Left renal cortex interstitium (tissue), 4 donors: ENCODE data around the gene ADGRG7. TPM values are rescaled to one million over a fixed set of nuclear protein-coding genes. Genes with fewer than 3 reads are reported as not detected.

Experiments used
- DNase-seq, 4 donors: peaks; one replicate each; pipeline ENCODE4 v3.0.0-alpha.2; 2013; ENCODE audit warnings: low read depth in 4 of 4, low spot score in 2 of 4, missing footprints in 1 of 4
- polyA plus RNA-seq, 4 donors: library from polyadenylated mRNA; unstranded; fragments of 120-200 nt; gene quantifications; one replicate each; pipeline ENCODE4 v1.2.1, GENCODE V29; 2013; ENCODE audit not compliant: insufficient read length in 4 of 4

Gene ADGRG7
- polyA plus RNA-seq, 4 donors: 0.05 to 0.25 (median 0.07) TPM

DNA sequence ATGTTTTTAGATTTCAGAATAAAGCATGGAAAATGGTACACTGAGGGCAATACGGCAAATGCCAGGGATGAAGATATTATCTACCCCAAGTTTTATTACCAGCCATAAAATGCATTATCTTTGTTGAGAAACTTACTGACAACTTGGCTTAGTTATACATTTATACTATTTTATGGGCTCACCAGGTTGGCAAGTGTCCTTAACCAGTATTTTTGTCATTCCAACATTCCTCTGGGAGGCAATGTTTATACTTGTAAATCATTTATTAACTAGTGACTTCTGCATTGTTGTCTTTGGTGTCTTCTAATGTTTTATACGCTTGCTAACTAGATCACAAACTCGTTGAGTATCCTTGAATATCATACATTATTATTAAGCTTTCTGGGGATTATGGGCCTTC is 18.0 kb upstream of the ADGRG7 start:
- DNase-seq: no peak

DNA sequence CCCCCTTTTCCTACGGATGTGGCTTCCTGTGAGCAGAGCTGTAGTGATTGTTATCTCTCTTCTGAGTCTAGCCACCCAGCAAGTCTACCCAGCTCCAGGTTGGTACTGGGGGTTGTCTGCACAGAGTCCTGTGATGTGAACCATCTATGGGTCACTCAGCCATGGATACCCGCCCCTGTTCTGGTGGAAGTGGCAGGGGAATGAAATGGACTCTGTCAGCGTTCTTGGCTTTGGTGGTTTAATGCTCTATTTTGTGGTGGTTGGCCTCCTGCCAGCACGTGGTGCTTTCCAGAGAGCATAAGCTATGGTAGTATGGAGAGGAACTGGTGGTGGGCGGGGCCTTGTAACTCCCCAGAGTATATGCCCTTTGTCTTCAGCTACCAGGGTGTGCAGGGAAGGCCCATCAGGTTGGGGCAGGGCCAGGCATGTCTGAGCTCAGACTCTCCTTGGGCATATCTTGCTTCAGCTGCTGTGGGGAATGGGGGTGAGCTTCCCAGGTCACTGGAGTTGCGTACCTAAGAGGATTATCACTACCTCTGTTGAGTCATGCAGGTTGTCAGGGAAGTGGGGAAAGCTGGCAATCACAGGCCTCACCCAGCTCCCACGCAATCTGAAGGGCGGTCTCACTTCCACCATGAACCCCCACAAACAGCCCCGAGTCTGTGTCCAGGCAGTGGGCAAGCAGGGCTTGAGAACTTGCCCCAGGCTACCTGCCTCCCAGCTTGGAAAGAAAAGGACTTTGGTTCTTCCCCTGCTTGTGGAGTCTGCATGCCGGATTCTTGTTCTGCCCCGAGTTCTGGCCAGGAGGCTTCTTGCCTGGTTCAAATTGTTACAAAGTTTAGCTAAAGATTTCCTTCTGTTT is 9.0 kb upstream of the ADGRG7 start:
- no peak for DNase-seq

DNA sequence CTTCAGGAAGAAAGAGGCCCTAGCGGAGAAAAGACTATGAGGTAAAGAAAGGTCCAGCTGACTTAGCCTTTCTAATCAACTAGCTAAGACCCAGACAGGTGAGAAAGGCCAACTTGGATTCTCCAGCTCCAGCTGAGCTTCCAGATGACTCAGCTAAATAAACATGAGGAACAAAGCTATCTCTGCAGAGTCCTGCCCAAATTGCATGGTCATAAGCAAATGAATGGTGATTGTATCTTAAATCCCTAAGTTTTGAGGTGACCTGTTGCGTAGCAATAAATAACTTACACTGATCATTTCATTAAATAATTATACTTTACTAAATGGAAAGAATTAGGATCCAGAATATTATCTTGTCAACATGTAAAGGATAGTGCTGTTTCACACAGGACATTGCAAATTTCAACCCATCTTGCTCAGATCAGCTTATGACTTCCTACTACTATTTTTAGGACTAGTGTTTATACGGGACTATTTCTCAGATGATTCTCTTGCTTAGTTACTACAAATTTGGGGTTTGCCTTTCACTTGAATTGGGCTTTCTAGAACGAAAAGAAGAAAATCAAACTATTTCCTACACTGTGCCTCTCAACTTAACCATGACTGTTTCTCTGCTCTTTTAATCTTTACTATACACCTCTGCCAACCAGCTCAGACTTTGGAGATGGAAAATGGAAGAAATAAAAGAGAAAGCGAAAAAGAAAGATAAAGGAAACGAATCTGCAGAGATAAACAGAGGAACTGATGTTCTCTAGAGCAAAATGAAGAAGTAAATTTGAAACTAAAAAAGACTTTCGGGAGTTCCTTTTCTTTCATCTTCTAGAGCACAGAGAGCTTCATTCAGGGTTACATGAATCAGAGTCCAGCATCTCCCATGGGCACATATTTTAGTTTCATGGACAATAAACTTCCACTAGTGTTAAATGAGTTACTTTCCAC is 6.6 kb upstream of the ADGRG7 start:
- no peak for DNase-seq

DNA sequence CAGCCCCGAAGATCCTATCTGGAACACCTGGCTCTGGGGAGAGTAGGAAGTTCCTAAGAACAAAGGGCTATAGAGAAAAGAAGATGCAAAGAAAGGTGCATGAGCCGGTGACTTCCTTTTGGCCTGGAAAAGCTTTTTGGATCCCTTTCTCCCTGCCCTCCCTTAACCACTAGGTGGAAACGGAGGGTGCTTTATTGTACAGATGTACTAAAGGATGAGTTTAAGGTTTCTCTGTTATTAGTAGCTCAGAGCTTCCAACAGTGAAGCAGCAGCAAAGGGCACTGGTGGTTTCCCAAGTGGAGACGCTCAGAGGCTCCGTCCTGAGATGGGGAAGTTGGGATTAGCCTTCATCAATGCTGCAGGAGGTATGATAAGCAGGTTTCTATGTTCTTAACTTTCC is 5.9 kb upstream of the ADGRG7 start:
- DNase-seq: no peak

DNA sequence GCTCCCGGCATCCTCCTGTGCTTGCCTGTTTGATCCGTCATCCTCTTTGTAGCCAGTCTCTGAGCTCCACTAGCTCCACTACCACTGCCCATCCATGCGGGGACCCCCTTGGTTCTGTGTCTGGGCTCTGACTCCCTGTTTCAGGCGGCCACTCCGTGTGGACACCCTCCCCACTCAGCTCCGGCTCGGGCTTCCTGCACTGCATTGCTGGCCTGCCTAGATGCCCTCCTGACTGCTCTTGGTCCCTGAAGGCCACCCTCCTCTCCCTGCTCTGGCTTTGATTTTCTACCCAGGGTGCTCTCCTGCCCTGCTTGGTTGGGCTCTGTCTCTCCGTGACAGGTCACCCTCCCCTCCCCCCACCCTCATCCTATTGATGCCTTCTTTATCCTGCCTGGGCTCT is 4.0 kb upstream of the ADGRG7 start:
- DNase-seq: no peak

DNA sequence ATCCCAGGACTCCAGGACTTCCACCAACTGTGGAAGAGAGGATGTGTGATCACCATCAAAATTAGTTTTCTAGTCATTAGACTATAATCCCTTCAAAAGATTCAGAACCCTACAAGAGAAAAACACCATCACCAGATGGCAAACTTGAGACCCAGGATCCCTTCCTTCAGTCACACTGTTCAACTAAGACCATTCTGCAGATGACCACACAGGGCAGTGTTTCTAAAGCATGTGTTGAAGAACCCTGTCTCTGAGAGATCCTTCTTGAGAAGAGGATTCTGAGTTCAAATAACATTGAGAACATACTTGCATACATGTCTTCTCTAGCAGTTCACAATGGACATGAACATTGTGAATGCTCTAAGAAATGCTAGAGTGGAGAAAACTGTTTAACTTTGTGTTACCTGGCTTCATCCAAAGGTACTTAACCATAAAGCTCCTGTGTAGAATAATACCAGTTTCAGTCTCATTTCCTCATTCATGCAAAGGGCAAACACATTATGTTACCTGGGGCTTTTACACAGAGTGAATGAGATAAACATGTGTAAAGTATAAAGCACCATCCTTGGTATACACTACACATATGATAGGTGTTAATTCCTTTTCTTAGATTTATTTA is 2.4 kb upstream of the ADGRG7 start:
- no peak for DNase-seq

DNA sequence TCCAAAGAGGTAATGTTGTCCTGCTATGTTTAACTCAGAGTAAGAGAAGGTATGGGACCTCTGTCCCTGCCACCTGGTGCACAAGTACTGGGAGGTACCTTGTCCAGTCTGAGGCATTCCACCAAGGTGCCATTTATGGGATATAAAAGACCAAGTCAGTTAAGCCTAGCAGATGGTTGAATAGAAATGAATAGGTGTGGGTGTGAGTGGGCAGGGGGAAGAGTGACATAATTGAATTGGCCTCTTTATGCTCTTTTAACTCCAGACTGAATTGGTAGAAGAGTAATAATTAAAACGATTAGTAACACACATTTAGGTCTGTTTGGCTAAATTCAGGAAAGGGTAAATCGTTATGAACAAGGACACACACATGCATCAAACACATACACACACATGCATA is 562 bp downstream of the ADGRG7 start:
- DNase-seq: no peak

DNA sequence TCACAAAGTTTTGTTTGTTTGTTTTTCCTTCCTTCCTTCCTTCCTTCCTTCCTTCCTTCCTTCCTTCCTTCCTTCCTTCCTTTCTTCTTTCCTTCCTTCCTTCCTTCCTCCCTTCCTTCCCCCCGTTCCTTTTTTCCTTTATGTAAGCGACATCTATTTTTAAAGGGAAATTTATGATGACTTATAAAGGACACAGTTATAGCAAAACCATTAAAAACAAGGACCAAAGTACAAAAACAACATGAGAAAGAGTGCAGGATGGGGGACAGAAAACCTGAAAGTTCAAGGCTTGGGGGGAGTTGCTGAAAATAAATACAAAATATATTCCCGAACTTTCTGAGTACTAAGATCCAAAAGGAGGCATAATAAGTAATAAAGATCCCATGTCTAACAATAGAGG is 1.8 kb downstream of the ADGRG7 start:
- DNase-seq: no peak

DNA sequence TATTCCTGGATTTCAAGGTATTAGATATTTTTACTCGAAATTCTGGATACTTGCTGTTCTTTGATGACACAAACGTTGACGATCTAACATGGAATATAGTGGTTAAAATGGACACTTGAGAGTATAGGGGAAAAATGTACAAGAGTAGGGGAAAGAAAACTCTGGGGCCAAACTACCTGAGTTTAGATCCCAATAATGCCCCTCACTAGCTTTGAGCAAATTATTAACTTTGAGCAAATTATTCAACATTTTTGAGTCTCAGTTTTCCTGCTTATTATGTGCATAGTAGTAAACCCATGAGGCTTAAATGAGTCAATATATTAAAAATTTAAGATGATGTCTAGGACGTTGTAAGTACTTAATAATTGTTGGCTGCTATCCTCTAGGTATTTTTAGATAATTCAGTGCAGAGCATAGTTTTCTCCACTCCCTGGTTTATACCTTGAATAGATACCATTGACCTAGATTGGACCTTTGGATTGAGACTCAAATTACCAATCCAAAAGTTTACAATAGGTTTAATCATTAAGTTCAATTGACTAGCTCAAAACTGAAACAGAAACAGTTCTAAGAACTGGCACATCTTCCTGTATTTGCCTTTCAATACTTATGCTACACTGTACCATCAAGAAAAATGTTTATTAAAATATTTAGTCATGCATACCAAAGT is 4.5 kb downstream of the ADGRG7 start:
- DNase-seq: no peak

DNA sequence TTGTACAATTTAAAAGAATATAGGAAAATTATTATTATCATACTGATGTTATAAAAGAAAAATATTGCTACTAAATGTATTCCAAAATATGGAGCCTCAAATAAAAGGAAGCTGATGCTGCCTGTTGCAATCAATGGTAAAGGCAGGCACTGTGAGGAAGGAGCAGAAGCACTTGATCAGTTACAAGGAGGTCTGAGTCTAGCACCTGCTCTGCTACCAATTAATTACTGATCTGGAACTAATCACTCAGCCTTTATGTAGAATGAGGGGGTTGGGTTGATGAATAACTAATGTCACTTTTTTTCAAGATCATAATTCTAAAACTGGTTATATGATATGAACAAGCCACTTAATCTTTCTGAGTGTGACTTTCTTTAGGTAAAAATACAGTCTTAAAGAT is 5.5 kb downstream of the ADGRG7 start:
- DNase-seq: no peak

DNA sequence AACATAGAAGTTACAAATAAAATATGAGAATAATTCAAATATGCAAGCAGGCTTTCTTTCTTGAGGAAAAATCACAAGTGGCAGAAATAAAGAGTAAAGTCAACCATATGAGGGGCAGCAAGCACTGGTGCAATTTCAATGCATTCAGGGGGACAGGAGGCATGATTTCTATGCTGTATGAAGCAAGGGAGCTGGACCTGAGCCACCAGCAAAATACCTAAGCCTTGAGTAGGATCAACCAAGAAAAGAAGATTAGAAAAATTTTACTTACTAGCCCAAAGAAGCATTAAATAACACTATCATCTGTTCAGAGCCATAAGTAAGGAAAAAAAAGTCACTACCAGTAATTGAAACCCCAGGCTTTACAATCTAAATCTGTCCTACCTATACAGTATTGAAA is 6.3 kb downstream of the ADGRG7 start:
- no peak for DNase-seq

DNA sequence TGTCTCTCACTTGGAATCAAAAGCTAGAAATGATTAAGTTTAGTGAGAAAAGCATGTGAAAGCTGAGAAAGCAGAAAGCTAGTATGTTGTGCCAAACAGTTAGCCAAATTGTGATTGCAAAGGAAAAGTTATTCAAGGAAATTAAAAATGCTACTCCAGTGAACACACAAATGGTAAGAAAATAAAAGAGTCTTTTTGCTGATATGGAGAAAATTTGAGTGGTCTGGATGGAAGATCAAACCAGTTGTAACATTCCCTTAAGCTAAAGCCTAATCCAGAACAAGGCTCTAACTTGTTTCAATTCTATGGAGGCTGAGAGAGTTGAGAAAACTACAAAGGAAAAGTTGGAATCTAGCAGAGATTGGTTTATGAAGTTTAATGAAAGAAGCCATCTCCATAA is 11.8 kb downstream of the ADGRG7 start:
- no peak for DNase-seq

DNA sequence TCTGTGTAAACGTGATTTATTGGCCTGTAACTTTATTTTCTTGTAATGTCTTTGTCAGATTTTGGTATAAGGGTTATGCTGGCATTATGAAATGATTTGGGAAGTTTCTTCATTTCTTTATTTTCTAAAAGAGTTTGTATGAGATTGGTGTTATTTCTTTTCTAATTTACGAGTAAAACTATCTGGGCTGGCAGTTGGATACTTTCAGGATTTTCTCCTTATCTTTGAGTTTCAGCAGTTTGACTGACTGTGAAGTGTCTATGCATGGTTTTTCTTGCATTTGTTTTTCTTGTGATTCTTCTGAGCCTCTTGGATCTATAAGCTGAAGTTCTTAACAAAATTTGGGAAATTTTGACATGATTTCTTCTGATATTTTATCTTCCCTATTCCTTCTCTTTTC is 18.1 kb downstream of the ADGRG7 start:
- no peak for DNase-seq

DNA sequence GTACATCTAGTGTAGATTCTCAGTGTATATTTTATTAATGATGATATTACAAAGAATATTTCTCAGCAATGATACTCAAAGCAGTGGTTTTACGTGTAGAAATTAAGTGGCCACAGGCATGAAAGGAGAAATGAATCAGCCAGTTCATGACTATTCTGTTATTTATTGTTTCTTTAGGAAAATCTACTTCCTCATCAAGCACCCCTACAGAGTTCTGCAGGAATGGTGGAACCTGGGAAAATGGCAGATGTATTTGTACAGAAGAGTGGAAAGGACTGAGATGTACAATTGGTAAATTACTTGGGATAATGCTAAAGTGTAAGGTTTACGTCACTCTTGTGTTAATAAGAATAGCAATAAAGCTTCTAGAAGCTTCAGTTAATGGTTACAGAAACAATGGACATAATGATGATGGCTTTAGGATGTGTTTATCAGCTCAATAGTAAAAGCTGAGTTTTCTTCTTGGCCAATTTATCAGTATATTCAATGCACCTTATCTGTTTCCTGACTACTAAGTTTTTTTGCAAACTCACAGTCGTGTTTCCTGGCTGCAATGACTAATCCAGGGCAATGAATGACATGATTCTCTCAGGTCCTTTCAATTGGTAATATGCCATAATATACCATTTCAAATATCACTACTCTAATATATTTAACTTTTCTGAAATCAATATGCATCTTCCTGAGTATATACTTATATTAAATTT is 20.2 kb downstream of the ADGRG7 start:
- no peak for DNase-seq

DNA sequence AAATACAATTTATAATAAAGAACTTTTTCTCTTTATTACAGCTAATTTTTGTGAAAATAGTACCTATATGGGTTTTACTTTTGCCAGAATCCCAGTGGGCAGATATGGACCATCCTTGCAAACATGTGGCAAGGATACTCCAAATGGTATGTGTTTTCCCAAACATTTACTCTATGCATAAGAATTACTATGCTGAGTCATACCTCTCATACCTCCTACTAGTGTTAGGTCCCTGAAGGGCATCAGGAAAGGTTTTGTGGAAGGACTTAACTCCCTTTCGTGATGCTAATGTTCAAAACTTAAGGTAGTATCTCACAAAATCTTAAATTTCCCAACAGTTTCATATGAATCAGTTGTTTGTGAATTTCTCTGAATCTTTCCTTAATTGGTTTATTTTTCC is 21.3 kb downstream of the ADGRG7 start:
- DNase-seq: no peak

DNA sequence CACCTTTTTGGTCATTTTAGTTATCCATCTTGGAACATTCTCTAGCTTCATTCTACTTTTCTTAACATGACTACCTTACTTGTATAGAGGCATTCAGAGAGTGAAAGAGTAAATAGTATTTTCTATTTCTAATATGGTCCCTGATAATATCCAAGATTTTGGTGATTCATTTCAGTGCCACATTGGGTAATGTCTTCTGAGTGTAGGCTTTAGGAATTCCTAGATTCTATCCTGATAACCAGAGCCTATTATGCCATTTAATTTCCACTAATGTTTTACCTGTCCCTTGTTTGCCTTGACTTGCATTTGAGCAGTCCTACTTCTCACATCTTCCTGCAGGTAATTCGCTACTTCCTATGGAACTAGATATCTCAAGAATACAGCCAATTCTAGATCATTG is 21.8 kb downstream of the ADGRG7 start:
- no peak for DNase-seq

DNA sequence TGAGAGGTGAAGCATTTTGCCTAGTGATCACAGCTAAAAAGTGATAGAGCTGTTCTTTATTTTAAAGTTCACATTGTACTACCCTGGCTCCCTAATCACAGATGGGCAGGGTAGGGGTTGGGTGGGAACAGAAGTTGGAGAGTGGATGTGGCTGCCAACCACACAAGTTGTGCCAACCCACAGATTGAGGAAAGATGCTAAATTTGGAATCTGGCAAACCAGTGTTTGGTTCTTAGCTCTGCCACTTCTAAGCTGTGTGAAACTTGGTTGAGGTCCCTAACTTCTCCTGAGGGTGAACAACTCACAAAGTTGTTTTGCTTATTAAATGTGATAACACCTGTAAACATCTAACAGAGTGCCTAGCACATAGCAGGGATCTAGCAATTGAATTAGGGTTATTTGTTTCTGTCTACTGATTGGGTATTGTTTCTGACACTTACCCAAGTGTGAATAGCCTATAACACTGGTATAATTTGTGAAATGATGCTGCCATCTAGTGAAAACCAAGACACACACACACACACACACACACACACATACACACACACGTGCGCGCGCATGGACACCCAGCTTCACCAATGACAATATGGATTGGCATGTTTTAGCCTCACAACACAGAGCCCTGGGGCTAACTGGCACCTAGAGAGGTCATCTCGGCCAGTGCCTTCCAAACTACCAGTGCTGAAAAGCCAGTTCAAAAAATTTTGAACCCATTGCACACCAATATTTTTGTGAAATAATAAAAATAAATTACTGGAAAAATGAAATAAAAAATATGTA is 25.3 kb downstream of the ADGRG7 start:
- no peak for DNase-seq

DNA sequence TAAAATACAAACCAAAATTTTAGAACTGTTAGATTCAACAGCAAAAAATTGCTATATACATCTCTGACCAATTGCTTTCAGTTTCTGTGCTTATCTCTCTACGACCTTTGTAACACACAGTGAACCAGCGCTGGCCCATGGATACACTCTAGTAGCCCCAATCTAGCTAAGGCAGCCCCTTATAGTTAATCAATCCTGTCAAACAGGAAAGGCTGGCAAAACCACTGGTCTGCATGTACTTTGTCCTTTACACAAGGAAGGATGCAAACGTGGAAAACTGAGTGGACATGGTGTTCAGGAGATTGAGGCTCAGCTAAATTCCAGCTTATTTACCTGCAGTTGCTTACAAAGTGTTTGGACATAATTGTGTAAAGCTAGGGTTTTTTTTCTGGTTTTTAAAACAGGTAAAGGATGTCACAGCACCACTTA is 25.9 kb downstream of the ADGRG7 start:
- DNase-seq: no peak

DNA sequence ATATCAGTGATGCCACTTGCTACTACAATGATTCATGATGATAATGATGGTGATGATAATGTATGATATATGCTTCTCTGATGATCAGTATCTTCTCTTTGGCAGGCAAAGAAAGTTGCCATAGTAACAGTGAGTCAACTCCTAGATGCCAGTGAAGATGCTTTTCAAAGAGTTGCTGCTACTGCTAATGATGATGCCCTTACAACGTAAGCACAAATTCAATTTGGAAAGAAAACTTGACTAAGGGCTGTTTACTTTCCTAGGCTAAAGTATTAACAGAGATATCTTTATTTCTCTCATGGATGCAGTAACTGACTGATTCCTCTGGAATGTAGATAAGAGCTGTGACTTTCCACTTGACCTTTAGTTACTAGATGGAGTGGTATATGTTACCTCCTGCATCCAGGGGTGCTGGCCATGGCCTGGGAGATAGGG is 27.8 kb downstream of the ADGRG7 start:
- DNase-seq: no peak
